Cardiac muscle cell (in vitro differentiated cells and primary cell): Measurements from ENCODE around the gene KLHL42. TPM values are rescaled to one million over a fixed set of nuclear protein-coding genes. Genes with fewer than 3 reads are reported as not detected.

Source experiments
- DNase-seq, 2 donors: peaks; one replicate each; pipeline versions ENCODE4 v3.0.0 to v3.0.0-alpha.2; 2010 to 2017; ENCODE audit warnings: low read depth in 1 of 2, low spot score in 1 of 2
- H3K27ac ChIP-seq: fragments of 200-600 bp; sonication (generic); 2 replicates; pipeline ENCODE4 v1.5.1; 2016
- H3K27me3 ChIP-seq: fragments of 200-600 bp; sonication (generic); 2 replicates; pipeline ENCODE4 v1.6.0; 2016; ENCODE audit warnings: control low read depth
- H3K36me3 ChIP-seq: fragments of 200-600 bp; sonication (generic); 2 replicates; pipeline ENCODE4 v1.5.1; 2016; ENCODE audit warnings: control low read depth
- H3K4me1 ChIP-seq: fragments of 200-600 bp; sonication (generic); 2 replicates; pipeline ENCODE4 v1.8.1; 2017; ENCODE audit warnings: low read depth, mild to moderate bottlenecking, mixed run types
- H3K4me3 ChIP-seq: fragments of 200-600 bp; sonication (generic); 2 replicates; pipeline ENCODE4 v1.5.1; 2016; ENCODE audit warnings: mild to moderate bottlenecking
- H3K9me3 ChIP-seq: fragments of 200-600 bp; sonication (generic); 2 replicates; pipeline ENCODE4 v1.5.1; 2017; ENCODE audit warnings: low read depth, mild to moderate bottlenecking, control low read depth
- CTCF ChIP-seq: IDR thresholded peaks from 2 replicates; pipeline ENCODE4 v1.5.1; 2012; ENCODE audit warnings: low read depth, mild to moderate bottlenecking, low read length
- polyA plus RNA-seq: library from polyadenylated mRNA; unstranded; fragments of >200 nt; fragmentation: Nextera tagmentation; extraction: Ambion mirVana; gene quantifications from 2 replicates; pipeline ENCODE4 v1.2.1, GENCODE V29; 2016
- total RNA-seq: library from RNA; depleted of rRNA; stranded (reverse); fragments of >200 nt; gene quantifications from 2 replicates; pipeline ENCODE4 v1.2.3, GENCODE V29; 2016

The KLHL42 gene
- total and polyA plus RNA-seq, 2 experiments from 2014 or later = 25.7 to 42.2 TPM

- DNase-seq = no peak
- Histone ChIP-seq H3K4me1 (peaks cover 27% of the 10 kb centered on the region), H3K27ac (peak overlapping the region; percentile 39), H3K9me3 (no peaks in the 10 kb centered on the region), H3K4me3 (no peak overlapping the region), H3K27me3 (no peaks in the 10 kb centered on the region), H3K36me3 (peaks cover 18% of the 10 kb centered on the region)
- no peak for TF ChIP-seq CTCF
Observed at GRCh38 chr12:27796128-27796527, 16.1 kb downstream of the KLHL42 start.

- Histone ChIP-seq H3K4me3 (no peak overlapping the region), H3K27ac (no peak overlapping the region), H3K27me3 (no peaks in the 10 kb centered on the region), H3K9me3 (no peaks in the 10 kb centered on the region), H3K36me3 (peaks cover 18% of the 10 kb centered on the region), H3K4me1 (peaks cover 27% of the 10 kb centered on the region)
- TF ChIP-seq CTCF = no peak
- no peak for DNase-seq
Observed at GRCh38 chr12:27797301-27798025, 17.4 kb downstream of the KLHL42 start.

GRCh38 chr12:27800819-27801218 is 20.8 kb downstream of the KLHL42 start:
- no peaks in the 10 kb centered on the region for H3K27me3 ChIP-seq
- H3K4me1 ChIP-seq = peaks cover 26% of the 10 kb centered on the region
- peaks cover 18% of the 10 kb centered on the region for H3K36me3 ChIP-seq
- no peak overlapping the region for H3K4me3 ChIP-seq
- H3K9me3 ChIP-seq = no peaks in the 10 kb centered on the region
- DNase-seq = no peak
- no peak overlapping the region for H3K27ac ChIP-seq
- TF ChIP-seq CTCF = no peak

GRCh38 chr12:27801630-27802029 is 21.6 kb downstream of the KLHL42 start:
- no peak overlapping the region for H3K4me3 ChIP-seq
- no peaks in the 10 kb centered on the region for H3K9me3 ChIP-seq
- H3K27me3 ChIP-seq = no peaks in the 10 kb centered on the region
- TF ChIP-seq CTCF = no peak
- DNase-seq = no peak
- H3K27ac ChIP-seq = peak overlapping the region; percentile 37
- H3K4me1 ChIP-seq = peaks cover 18% of the 10 kb centered on the region
- H3K36me3 ChIP-seq = peaks cover 18% of the 10 kb centered on the region

- DNase-seq = no peak
- TF ChIP-seq CTCF = no peak
- H3K27me3 ChIP-seq = no peaks in the 10 kb centered on the region
- H3K27ac ChIP-seq = no peak overlapping the region
- peaks cover 9% of the 10 kb centered on the region for H3K4me1 ChIP-seq
- peaks cover 14% of the 10 kb centered on the region for H3K36me3 ChIP-seq
- no peaks in the 10 kb centered on the region for H3K9me3 ChIP-seq
- H3K4me3 ChIP-seq = no peak overlapping the region
Observed at GRCh38 chr12:27802511-27802910, 22.5 kb downstream of the KLHL42 start.
